Uterus (tissue), 2 donors: Measurements from ENCODE around the gene SNU13.

Experiments used
- CTCF ChIP-seq, 4 experiments: fragments of 200-600 bp in 2 of 4; fragments of 450-650 bp in 2 of 4; sonication (generic) in 2 of 4; IDR thresholded peaks; one replicate each; pipeline ENCODE4 v1.5.1; 2016 to 2019; ENCODE audit warnings: antibody characterized with exemption in 4 of 4, mild to moderate bottlenecking in 2 of 4, moderate library complexity in 1 of 4
- POLR2A ChIP-seq, 2 donors: fragments of 450-650 bp; IDR thresholded peaks; one replicate each; pipeline ENCODE4 v1.6.1; 2016; ENCODE audit warnings: antibody characterized with exemption in 2 of 2, mild to moderate bottlenecking in 1 of 2, moderate library complexity in 1 of 2

GRCh38 chr22:41696703-41697102, 8.0 kb upstream of the SNU13 start:
- TF ChIP-seq CTCF (IDR thresholded peaks at IDR 0.05) (no peak), POLR2A (IDR thresholded peaks at IDR 0.05) (no peak)
